ENCODE results near the gene TAF9. TPM values are rescaled to one million over a fixed set of nuclear protein-coding genes. Genes with fewer than 3 reads are reported as not detected.

Gene TAF9
- total and polyA plus RNA-seq, 2 of the 13 experiments (the other 11 are each of a cell fraction or from before 2014, with no cell fraction given): 113 to 218 TPM

DNA sequence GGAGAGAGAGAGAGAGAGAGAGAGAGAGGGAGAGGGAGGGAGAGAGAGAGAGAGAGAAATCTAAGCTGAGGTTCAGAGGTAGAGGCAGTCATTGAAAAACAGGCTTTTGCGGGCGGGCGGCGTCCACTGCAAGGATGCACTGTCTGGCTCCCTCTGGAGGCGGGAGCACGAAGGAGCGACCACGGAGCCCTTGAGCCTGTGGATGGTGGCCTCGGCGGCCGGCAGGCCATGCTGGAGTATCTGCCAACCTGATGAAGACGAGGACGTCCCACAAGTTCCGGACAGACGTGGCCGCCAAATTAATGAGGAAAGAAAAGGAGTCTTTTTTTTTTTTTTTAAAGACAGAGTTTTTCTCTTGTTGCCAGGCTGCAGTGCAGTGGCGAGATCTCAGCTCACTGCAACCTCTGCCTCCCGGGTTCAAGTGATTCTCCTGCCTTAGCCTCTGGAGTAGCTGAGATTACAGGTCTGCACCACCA, 34.5 kb downstream of the TAF9 start (continued):
- TF ChIP-seq NCOA1 (CRISPR knock-in tag; IDR thresholded peaks at IDR 0.05) (no peak), ZNF225 (CRISPR knock-in tag; IDR thresholded peaks at IDR 0.05) (0 out of 2 replicates have a peak, but pooled peaks have one; percentile 33), CAMTA2 (CRISPR knock-in tag; IDR thresholded peaks at IDR 0.05; ENCODE audit: borderline replicate concordance) (no peak), RBAK (CRISPR knock-in tag; IDR thresholded peaks at IDR 0.05) (no peak), ZBTB21 (CRISPR knock-in tag; IDR thresholded peaks at IDR 0.05) (no peak), SRSF9 (IDR thresholded peaks at IDR 0.05; ENCODE audit: borderline replicate concordance, insufficient read depth, low read depth, low read length, poor library complexity, severe bottlenecking) (no peak), LCORL (IDR thresholded peaks at IDR 0.05) (no peak), LCORL (CRISPR knock-in tag; IDR thresholded peaks at IDR 0.05) (peak; percentile 51; the same call in 1 of the 2 replicates), ZNF282 (IDR thresholded peaks at IDR 0.05; ENCODE audit: partially characterized antibody) (no peak), ZNF644 (CRISPR knock-in tag; IDR thresholded peaks at IDR 0.05; ENCODE audit: low read depth) (peak; percentile 56; the same call in 1 of the 2 replicates), ZNF746 (CRISPR knock-in tag; IDR thresholded peaks at IDR 0.05) (peak; percentile 38; the same call in 1 of the 2 replicates), FOXP4 (CRISPR knock-in tag; IDR thresholded peaks at IDR 0.05) (peak; percentile 43; the same call in 1 of the 2 replicates), ZNF160 (CRISPR knock-in tag; IDR thresholded peaks at IDR 0.05) (0 out of 2 replicates have a peak, but pooled peaks have one; percentile 33), ZBTB40 (IDR thresholded peaks at IDR 0.05) (no peak), ZBTB40 (CRISPR knock-in tag; IDR thresholded peaks at IDR 0.05) (no peak), TFDP2 (CRISPR knock-in tag; IDR thresholded peaks at IDR 0.05) (0 out of 2 replicates have a peak, but pooled peaks have one; percentile 29), ZNF441 (CRISPR knock-in tag; IDR thresholded peaks at IDR 0.05; ENCODE audit: borderline replicate concordance) (peak; percentile 2; the same call in 1 of the 2 replicates), ZNF124 (CRISPR knock-in tag; IDR thresholded peaks at IDR 0.05) (no peak), PTBP1 (IDR thresholded peaks at IDR 0.05; ENCODE audit: low read depth, low read length, poor library complexity, severe bottlenecking) (peak; percentile 81), HNF4A (CRISPR knock-in tag; IDR thresholded peaks at IDR 0.05) (0 out of 2 replicates have a peak, but pooled peaks have one; percentile 3)
